Measurements from ENCODE around the gene C5orf63. TPM values are rescaled to one million over a fixed set of nuclear protein-coding genes. Genes with fewer than 3 reads are reported as not detected.

The C5orf63 gene
- total RNA-seq, 4 donors from 2014 or later: 1.7 to 12.1 (median 9.4) TPM

GRCh38 chr5:127084656-127085055, 11.4 kb upstream of the C5orf63 start:
- peaks cover 0 to 5% (median 0%) of the 10 kb centered on the region in 4 donors for H3K4me1 ChIP-seq
- no peaks in the 10 kb centered on the region for H3K27me3 ChIP-seq
- TF ChIP-seq CTCF (IDR thresholded peaks at IDR 0.05): no peak
- no peak for TF ChIP-seq POLR2A (IDR thresholded peaks at IDR 0.05)
- no peaks in the 10 kb centered on the region for H3K36me3 ChIP-seq
- DNase-seq: no peak
- H3K9me3 ChIP-seq: no peaks in the 10 kb centered on the region
- H3K27ac ChIP-seq: no peak overlapping the region
- no peak overlapping the region for H3K4me3 ChIP-seq

- no peak for DNase-seq
- TF ChIP-seq CTCF (IDR thresholded peaks at IDR 0.05) (no peak), POLR2A (IDR thresholded peaks at IDR 0.05) (no peak)
- no peaks in the 10 kb centered on the region for H3K27me3 ChIP-seq
- no peaks in the 10 kb centered on the region for H3K9me3 ChIP-seq
- no peak overlapping the region for H3K27ac ChIP-seq
- no peaks in the 10 kb centered on the region for H3K36me3 ChIP-seq
- no peak overlapping the region for H3K4me3 ChIP-seq
- peaks cover 0 to 5% (median 0%) of the 10 kb centered on the region in 4 donors for H3K4me1 ChIP-seq
Measured at GRCh38 chr5:127083711-127084110, 10.4 kb upstream of the C5orf63 start.

DNA sequence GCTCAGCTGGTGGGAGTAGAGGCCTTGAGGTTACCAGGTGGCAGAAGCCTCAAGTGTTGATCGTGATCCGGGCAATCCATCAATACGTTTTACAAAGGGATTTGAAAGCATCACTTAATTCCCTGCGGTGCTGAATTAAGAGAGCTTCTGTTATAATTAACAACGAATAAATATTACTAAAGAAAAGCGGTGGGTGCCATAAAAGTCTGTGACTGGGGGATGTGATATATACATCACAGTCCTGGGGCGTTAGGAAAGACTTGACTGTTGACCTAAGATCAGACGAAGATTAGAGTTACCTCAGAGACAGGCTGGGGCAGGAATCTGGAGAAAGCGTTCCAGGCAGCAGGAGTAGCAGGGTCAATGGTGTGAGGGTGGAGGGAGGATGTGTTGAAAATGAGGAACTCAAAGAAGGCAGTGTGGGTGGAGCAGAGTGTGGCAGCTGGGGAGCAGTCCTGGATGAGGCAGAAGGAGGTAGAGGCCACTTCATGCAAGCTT, 6.7 kb upstream of the C5orf63 start:
- DNase-seq: no peak

GRCh38 chr5:127077366-127077765, 4.1 kb upstream of the C5orf63 start:
- Histone ChIP-seq H3K36me3 (no peaks in the 10 kb centered on the region), H3K9me3 (no peaks in the 10 kb centered on the region), H3K27me3 (no peaks in the 10 kb centered on the region), H3K4me3 (no peak overlapping the region), H3K4me1 (peaks cover 0 to 11% (median 0%) of the 10 kb centered on the region in 4 donors), H3K27ac (no peak overlapping the region)
- DNase-seq: no peak
- TF ChIP-seq CTCF (IDR thresholded peaks at IDR 0.05) (no peak), POLR2A (IDR thresholded peaks at IDR 0.05) (no peak)

More for the DNA sequence above, 6.7 kb upstream of the C5orf63 start:
- Histone ChIP-seq H3K9me3 (no peaks in the 10 kb centered on the region), H3K4me3 (no peak overlapping the region), H3K4me1 (peaks cover 0 to 11% (median 0%) of the 10 kb centered on the region in 4 donors), H3K27ac (no peak overlapping the region), H3K36me3 (no peaks in the 10 kb centered on the region), H3K27me3 (no peaks in the 10 kb centered on the region)
- TF ChIP-seq CTCF (IDR thresholded peaks at IDR 0.05) (no peak), POLR2A (IDR thresholded peaks at IDR 0.05) (no peak)

- Histone ChIP-seq H3K4me1 (peaks cover 0 to 11% (median 0%) of the 10 kb centered on the region in 4 donors), H3K4me3 (no peak overlapping the region), H3K9me3 (no peaks in the 10 kb centered on the region), H3K27ac (peak overlapping the region in 1 of 4 donors; percentile 59), H3K27me3 (no peaks in the 10 kb centered on the region), H3K36me3 (no peaks in the 10 kb centered on the region)
- DNase-seq: no peak
- TF ChIP-seq CTCF (IDR thresholded peaks at IDR 0.05) (no peak), POLR2A (IDR thresholded peaks at IDR 0.05) (no peak)
Measured at GRCh38 chr5:127076315-127077129, 3.2 kb upstream of the C5orf63 start.

Measured in Peyer's patch (tissue), 4 donors.